Measurements from ENCODE around the gene C16orf86. TPM values are rescaled to one million over a fixed set of nuclear protein-coding genes. Genes with fewer than 3 reads are reported as not detected.

C16orf86 gene
- total and polyA plus RNA-seq, 2 of the 8 experiments (the other 6 are each of a cell fraction or from before 2014, with no cell fraction given): 1.4 to 2.3 TPM

- TF ChIP-seq RAD21 (IDR thresholded peaks at IDR 0.05 in 1 of 2, conservative IDR thresholded peaks at IDR 0.05 in 1 of 2; ENCODE audit: low read depth in 2 of 2, low read length in 2 of 2): no peak
- no peak for TF ChIP-seq SP1 (IDR thresholded peaks at IDR 0.05; ENCODE audit: low read depth, low read length)
- TF ChIP-seq POLR2AphosphoS5 (IDR thresholded peaks at IDR 0.05; ENCODE audit: low read depth, low read length): 0 out of 2 replicates have a peak, but pooled peaks have one; percentile 29
- no peak for TF ChIP-seq KDM1A (IDR thresholded peaks at IDR 0.05; ENCODE audit: borderline replicate concordance, low read length)
Observed at GRCh38 chr16:67659675-67660563, 6.7 kb upstream of the C16orf86 start, which contains the start of gene ACD (continued).

Measured in H1 (cell line).